Mesenchymal stem cell (in vitro differentiated cells and primary cell): ENCODE measurements around the gene ANKRD6.

Experiments
- DNase-seq: peaks from one replicate; pipeline ENCODE4 v3.0.0-alpha.2; 2013
- H2AFZ ChIP-seq: one replicate; pipeline ENCODE4 v1.6.1; 2013; ENCODE audit warnings: low read depth, mild to moderate bottlenecking, control low read depth, inconsistent platforms, low read length, moderate library complexity
- H2AK5ac ChIP-seq: 2 replicates; pipeline ENCODE4 v1.6.1; 2013; ENCODE audit warnings: low read length, moderate library complexity, mild to moderate bottlenecking, inconsistent platforms; ENCODE audit not compliant: severe bottlenecking
- H2BK120ac ChIP-seq: one replicate; pipeline ENCODE4 v1.6.1; 2013; ENCODE audit warnings: low read depth, mild to moderate bottlenecking, inconsistent platforms, low read length, moderate library complexity
- H2BK12ac ChIP-seq, 2 experiments: one replicate each; pipeline ENCODE4 v1.6.1; 2013; ENCODE audit warnings: inconsistent platforms in 2 of 2, low read length in 2 of 2, mild to moderate bottlenecking in 2 of 2, moderate library complexity in 2 of 2, control low read depth in 1 of 2
- H2BK15ac ChIP-seq: one replicate; pipeline ENCODE4 v1.6.1; 2013; ENCODE audit warnings: mild to moderate bottlenecking, low read depth, inconsistent platforms; ENCODE audit not compliant: poor library complexity, severe bottlenecking
- H2BK5ac ChIP-seq: 2 replicates; pipeline ENCODE4 v1.6.1; 2013; ENCODE audit warnings: low read depth, mild to moderate bottlenecking, low read length, control low read depth, inconsistent platforms; ENCODE audit not compliant: poor library complexity, severe bottlenecking
- H3K14ac ChIP-seq, 2 experiments: one replicate each; pipeline ENCODE4 v1.6.1; 2013; ENCODE audit warnings: inconsistent platforms in 2 of 2, low read length in 2 of 2, control low read depth in 1 of 2, mild to moderate bottlenecking in 1 of 2, moderate library complexity in 1 of 2
- H3K18ac ChIP-seq, 2 experiments: one replicate each; pipeline ENCODE4 v1.6.1; 2013; ENCODE audit warnings: inconsistent platforms in 2 of 2, low read length in 2 of 2, control low read depth in 1 of 2, low read depth in 1 of 2, mild to moderate bottlenecking in 1 of 2
- H3K23ac ChIP-seq, 2 experiments: one replicate each; pipeline ENCODE4 v1.6.1; 2013; ENCODE audit warnings: inconsistent platforms in 2 of 2, low read length in 2 of 2, mild to moderate bottlenecking in 2 of 2, moderate library complexity in 2 of 2, control low read depth in 1 of 2
- H3K27ac ChIP-seq: 2 replicates; pipeline ENCODE4 v1.5.1; 2013; ENCODE audit warnings: mild to moderate bottlenecking, moderate library complexity, low read length, control low read depth, inconsistent platforms; ENCODE audit not compliant: poor library complexity, severe bottlenecking
- H3K27me3 ChIP-seq, 2 experiments: 2 replicates each; pipeline versions ENCODE4 v1.6.1 to v1.7.0; 2013; ENCODE audit warnings: low read length in 2 of 2, mild to moderate bottlenecking in 2 of 2, moderate library complexity in 2 of 2, control low read depth in 1 of 2, inconsistent platforms in 1 of 2; ENCODE audit not compliant: control insufficient read depth in 1 of 2, insufficient read depth in 1 of 2
- H3K36me3 ChIP-seq, 2 experiments: 2 replicates each; pipeline versions ENCODE4 v1.6.1 to v1.7.0; 2013; ENCODE audit warnings: low read length in 2 of 2, control low read depth in 1 of 2, inconsistent platforms in 1 of 2, low read depth in 1 of 2, mild to moderate bottlenecking in 1 of 2; ENCODE audit not compliant: insufficient read depth in 2 of 2, control insufficient read depth in 1 of 2
- H3K4ac ChIP-seq, 2 experiments: one replicate each; pipeline ENCODE4 v1.6.1; 2013; ENCODE audit warnings: inconsistent platforms in 2 of 2, low read length in 2 of 2, mild to moderate bottlenecking in 2 of 2, moderate library complexity in 2 of 2, control low read depth in 1 of 2, low read depth in 1 of 2
- H3K4me1 ChIP-seq: 2 replicates; pipeline ENCODE4 v1.6.1; 2013; ENCODE audit warnings: low read depth, low read length, control low read depth; ENCODE audit not compliant: control insufficient read depth, insufficient read depth
- H3K4me2 ChIP-seq: 2 replicates; pipeline ENCODE4 v1.6.1; 2013; ENCODE audit warnings: low read length, mild to moderate bottlenecking, inconsistent platforms; ENCODE audit not compliant: poor library complexity, severe bottlenecking
- H3K4me3 ChIP-seq, 2 experiments: 2 replicates each; pipeline versions ENCODE4 v1.5.1 to v1.7.0; 2013; ENCODE audit warnings: low read length in 2 of 2, mild to moderate bottlenecking in 2 of 2, control low read depth in 1 of 2, low read depth in 1 of 2; ENCODE audit not compliant: insufficient read depth in 1 of 2
- H3K79me1 ChIP-seq: replicated peaks from 2 replicates; pipeline ENCODE4 v1.6.1; 2013; ENCODE audit warnings: mild to moderate bottlenecking, control low read depth, low read length, inconsistent platforms; ENCODE audit not compliant: poor library complexity, severe bottlenecking
- H3K9ac ChIP-seq: 2 replicates; pipeline ENCODE4 v1.7.0; 2013; ENCODE audit warnings: mild to moderate bottlenecking, low read length, moderate library complexity
- H3K9me3 ChIP-seq: 2 replicates; pipeline ENCODE4 v1.7.0; 2013; ENCODE audit warnings: mild to moderate bottlenecking, low read length; ENCODE audit not compliant: control insufficient read depth
- H4K8ac ChIP-seq: one replicate; pipeline ENCODE4 v1.6.1; 2013; ENCODE audit warnings: inconsistent platforms, mild to moderate bottlenecking, low read length, moderate library complexity
- H4K91ac ChIP-seq: one replicate; pipeline ENCODE4 v1.6.1; 2013; ENCODE audit warnings: mild to moderate bottlenecking, low read length, inconsistent platforms
- WGBS: methylation state at CpG from one replicate; pipeline ENCODE4 v1.1.7; 2013; ENCODE audit warnings: mixed read lengths; 5-methylcytosine and 5-hydroxymethylcytosine counted together

Gene ANKRD6

GRCh38 chr6:89667872-89668556 is 235.1 kb downstream of the ANKRD6 start:
- Histone ChIP-seq H3K4ac (no peak overlapping the region), H3K4me2 (no peak overlapping the region), H3K36me3 (peaks cover 18 to 79% of the 10 kb centered on the region in 2 experiments), H3K79me1 (peaks cover 5% of the 10 kb centered on the region), H3K4me3 (no peak overlapping the region), H4K8ac (no peak overlapping the region), H3K9me3 (no peaks in the 10 kb centered on the region), H3K14ac (no peak overlapping the region), H2AK5ac (no peak overlapping the region), H2BK5ac (no peak overlapping the region), H3K9ac (no peak overlapping the region), H3K27me3 (no peaks in the 10 kb centered on the region), H2BK120ac (no peak overlapping the region), H3K18ac (no peak overlapping the region), H2BK12ac (no peak overlapping the region), H3K4me1 (peaks cover 4% of the 10 kb centered on the region), H2AFZ (no peak overlapping the region), H2BK15ac (no peak overlapping the region), H4K91ac (no peak overlapping the region), H3K27ac (no peak overlapping the region), H3K23ac (no peak overlapping the region)
- 77% methylated on average over 4 of the region's 5 CpGs for WGBS
- peak; percentile 2 for DNase-seq

DNA sequence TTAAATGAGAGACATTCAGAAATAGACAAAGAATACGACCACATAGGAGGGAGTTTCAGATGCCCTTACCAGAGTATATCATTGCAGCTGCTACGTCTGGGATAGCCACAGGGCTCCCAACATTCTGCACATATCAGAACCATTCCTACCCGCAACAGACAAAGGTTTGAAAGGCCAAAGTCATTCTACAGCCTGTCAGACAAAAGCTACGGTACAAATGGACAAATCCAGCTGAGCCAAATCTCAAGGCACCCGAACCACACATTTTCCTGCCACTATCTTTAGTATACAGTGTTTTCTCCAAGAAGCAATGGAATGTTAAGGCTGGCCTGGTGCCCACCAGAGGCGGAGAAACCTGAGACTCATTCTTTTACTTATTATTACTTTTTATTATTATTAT is 236.1 kb downstream of the ANKRD6 start:
- no peak overlapping the region for H2BK120ac ChIP-seq
- H2BK5ac ChIP-seq = no peak overlapping the region
- H3K4me2 ChIP-seq = no peak overlapping the region
- peaks cover 4% of the 10 kb centered on the region for H3K4me1 ChIP-seq
- H3K18ac ChIP-seq = no peak overlapping the region
- no peak overlapping the region for H4K91ac ChIP-seq
- no peak overlapping the region for H3K27ac ChIP-seq
- no peak overlapping the region for H3K9ac ChIP-seq
- no peak overlapping the region for H4K8ac ChIP-seq
- 92% methylated on average over 4 of the region's 6 CpGs for WGBS
- peaks cover 17 to 78% of the 10 kb centered on the region in 2 experiments for H3K36me3 ChIP-seq
- H2BK15ac ChIP-seq = no peak overlapping the region
- peaks cover 5% of the 10 kb centered on the region for H3K79me1 ChIP-seq
- no peak overlapping the region for H3K23ac ChIP-seq
- DNase-seq = no peak
- H2BK12ac ChIP-seq = no peak overlapping the region
- no peak overlapping the region for H3K4ac ChIP-seq
- H3K4me3 ChIP-seq = no peak overlapping the region
- H3K14ac ChIP-seq = no peak overlapping the region
- H3K9me3 ChIP-seq = no peaks in the 10 kb centered on the region
- H3K27me3 ChIP-seq = no peaks in the 10 kb centered on the region
- no peak overlapping the region for H2AFZ ChIP-seq
- H2AK5ac ChIP-seq = no peak overlapping the region

DNA sequence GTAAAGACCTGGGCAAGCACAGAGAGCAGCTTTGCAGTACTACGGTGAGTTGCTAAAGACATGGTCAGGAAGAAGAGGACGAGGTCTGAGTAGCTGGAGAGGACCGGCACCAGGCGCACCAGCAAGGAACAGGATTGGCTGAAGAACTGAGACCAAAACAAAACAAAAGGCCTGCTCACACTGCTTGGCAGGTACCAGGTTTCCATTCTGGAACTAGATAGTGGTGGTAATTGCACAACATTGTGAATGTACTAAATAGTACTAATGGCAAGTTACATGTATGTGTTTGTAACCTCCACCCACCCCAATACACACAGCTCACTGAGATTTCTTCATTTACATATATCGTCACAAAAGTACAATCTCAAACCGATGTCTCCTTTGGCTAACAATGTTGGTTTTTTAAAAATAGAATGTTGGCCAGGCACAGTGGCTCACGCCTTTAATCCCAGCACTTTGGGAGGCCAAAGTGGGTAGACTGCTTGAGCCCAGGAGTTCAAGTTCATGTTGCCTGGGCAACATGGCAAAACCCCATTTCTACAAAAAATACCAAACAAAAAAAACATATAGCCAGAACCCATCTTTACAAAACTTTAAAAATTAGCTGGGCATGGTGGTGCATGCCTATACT is 238.1 kb downstream of the ANKRD6 start:
- H2BK15ac ChIP-seq = no peak overlapping the region
- no peak overlapping the region for H2BK5ac ChIP-seq
- H2AFZ ChIP-seq = no peak overlapping the region
- H2AK5ac ChIP-seq = no peak overlapping the region
- H3K4ac ChIP-seq = no peak overlapping the region
- H3K36me3 ChIP-seq = peaks cover 26 to 90% of the 10 kb centered on the region in 2 experiments
- WGBS = 98% methylated on average over 7 of the region's 7 CpGs
- no peak overlapping the region for H3K4me2 ChIP-seq
- H2BK120ac ChIP-seq = no peak overlapping the region
- no peak overlapping the region for H3K23ac ChIP-seq
- H3K18ac ChIP-seq = no peak overlapping the region
- no peak overlapping the region for H3K27ac ChIP-seq
- no peak overlapping the region for H4K8ac ChIP-seq
- H3K9me3 ChIP-seq = no peaks in the 10 kb centered on the region
- H2BK12ac ChIP-seq = no peak overlapping the region
- peaks cover 2% of the 10 kb centered on the region for H3K79me1 ChIP-seq
- no peak overlapping the region for H3K14ac ChIP-seq
- H3K27me3 ChIP-seq = no peaks in the 10 kb centered on the region
- H3K4me3 ChIP-seq = no peak overlapping the region
- DNase-seq = no peak
- H3K9ac ChIP-seq = no peak overlapping the region
- peaks cover 4% of the 10 kb centered on the region for H3K4me1 ChIP-seq
- H4K91ac ChIP-seq = no peak overlapping the region

- Histone ChIP-seq H3K79me1 (no peaks in the 10 kb centered on the region), H4K91ac (no peak overlapping the region), H2AK5ac (no peak overlapping the region), H3K14ac (no peak overlapping the region), H3K9me3 (no peaks in the 10 kb centered on the region), H3K4me3 (no peak overlapping the region), H3K4me1 (no peaks in the 10 kb centered on the region), H2AFZ (no peak overlapping the region), H4K8ac (no peak overlapping the region), H2BK120ac (no peak overlapping the region), H3K4ac (no peak overlapping the region), H2BK12ac (no peak overlapping the region), H3K9ac (no peak overlapping the region), H3K36me3 (peaks cover 48 to 92% of the 10 kb centered on the region in 2 experiments), H2BK5ac (no peak overlapping the region), H2BK15ac (no peak overlapping the region), H3K23ac (no peak overlapping the region), H3K27ac (no peak overlapping the region), H3K18ac (no peak overlapping the region), H3K4me2 (no peak overlapping the region), H3K27me3 (no peaks in the 10 kb centered on the region)
- peak; percentile 23 for DNase-seq
- WGBS = 73% methylated on average over 5 of the region's 7 CpGs
Measured at GRCh38 chr6:89675949-89676748, 243.2 kb downstream of the ANKRD6 start.
